HG02763 (cell line): ENCODE data around the gene CNIH2.
"Not testable (repeated sequence)": the region's sequence is repeated elsewhere in the genome, so short reads cannot be mapped to it uniquely, and the experiment has no call there.

ENCODE experiments used
- ATAC-seq: cut with Tn5 transposase; IDR thresholded peaks from one replicate; pipeline ENCODE4 v1.9.1; 2021; ENCODE audit warnings: mild to moderate bottlenecking, moderate library complexity; ENCODE audit not compliant: unreplicated experiment

The CNIH2 gene

GRCh38 chr11:66313321-66314185 lies 35.6 kb downstream of the CNIH2 start:
- ATAC-seq, result no peak

- ATAC-seq, result no peak
Observed at GRCh38 chr11:66314186-66314501, 36.2 kb downstream of the CNIH2 start.

GRCh38 chr11:66314561-66315497 lies 36.9 kb downstream of the CNIH2 start:
- no peak for ATAC-seq

- no peak for ATAC-seq
Observed at GRCh38 chr11:66315498-66315885, 37.5 kb downstream of the CNIH2 start.

GRCh38 chr11:66315921-66316811 lies 38.2 kb downstream of the CNIH2 start:
- no peak for ATAC-seq

GRCh38 chr11:66316849-66317251 lies 38.9 kb downstream of the CNIH2 start, which contains the start of gene CD248:
Gene CD248 (minus strand): TSS chr11:66317044. CDS start chr11:66317027, 17 bp downstream.
- ATAC-seq, result no peak

- ATAC-seq, result no peak
Observed at GRCh38 chr11:66317322-66317722, 39.3 kb downstream of the CNIH2 start.

GRCh38 chr11:66317723-66318599 lies 40.0 kb downstream of the CNIH2 start:
- ATAC-seq, result no peak

- ATAC-seq, result no peak
Observed at GRCh38 chr11:66318600-66318970, 40.6 kb downstream of the CNIH2 start.

GRCh38 chr11:66320289-66320688 lies 42.3 kb downstream of the CNIH2 start:
- not testable (repeated sequence) for ATAC-seq

- not testable (repeated sequence) for ATAC-seq
Observed at GRCh38 chr11:66320748-66321147, 42.8 kb downstream of the CNIH2 start.

- ATAC-seq, result no peak
Observed at GRCh38 chr11:66321606-66322005, 43.6 kb downstream of the CNIH2 start.

GRCh38 chr11:66322732-66323427 lies 44.9 kb downstream of the CNIH2 start:
- ATAC-seq, result no peak

GRCh38 chr11:66323684-66324083 lies 45.7 kb downstream of the CNIH2 start:
- ATAC-seq, result no peak

- no peak for ATAC-seq
Observed at GRCh38 chr11:66324664-66325063, 46.7 kb downstream of the CNIH2 start.

- no peak for ATAC-seq
Observed at GRCh38 chr11:66325263-66325671, 47.3 kb downstream of the CNIH2 start.

- ATAC-seq, result no peak
Observed at GRCh38 chr11:66326261-66327111, 48.5 kb downstream of the CNIH2 start.
